ENCODE results near the gene PALMD. TPM values are rescaled to one million over a fixed set of nuclear protein-coding genes. Genes with fewer than 3 reads are reported as not detected.

The PALMD gene
- total and polyA plus RNA-seq, 2 of the 8 experiments (the other 6 are each of a cell fraction or from before 2014, with no cell fraction given): not detected

GRCh38 chr1:99704356-99704816 is 58.5 kb downstream of the PALMD start:
- Histone ChIP-seq H3K23me2 (ENCODE audit: low read depth, low read length) (no peaks in the 10 kb centered on the region), H3K4me1 (replicated peaks in 1 of 4; ENCODE audit: control insufficient read depth in 3 of 4, insufficient read depth in 4 of 4, low read length in 3 of 4) (no peaks in the 10 kb centered on the region), H4K91ac (replicated peaks; ENCODE audit: insufficient read length, low read length) (no peak overlapping the region), H3K79me1 (ENCODE audit: low read depth, low read length) (no peaks in the 10 kb centered on the region), H2BK20ac (ENCODE audit: low read length) (0 out of 2 replicates have a peak overlapping the region, but pooled peaks have one; percentile 41), H2BK12ac (ENCODE audit: low read depth, low read length) (no peak overlapping the region), H4K8ac (ENCODE audit: extremely low read depth, insufficient read depth, low read length) (no peak overlapping the region), H2BK15ac (ENCODE audit: low read length) (no peak overlapping the region), H3K79me2 (ENCODE audit: control insufficient read depth in 1 of 2, insufficient read depth in 2 of 2, low read length in 2 of 2) (no peaks in the 10 kb centered on the region), H2BK5ac (ENCODE audit: low read depth, low read length) (no peak overlapping the region), H3K14ac (ENCODE audit: insufficient read length) (no peak overlapping the region), H3K4ac (replicated peaks; ENCODE audit: insufficient read length, low read depth, low read length) (no peak overlapping the region), H4K5ac (ENCODE audit: insufficient read length, low read depth, low read length) (no peak overlapping the region), H3K56ac (replicated peaks; ENCODE audit: insufficient read length, low read depth, low read length) (no peak overlapping the region), H3K9me3 (ENCODE audit: insufficient read depth in 2 of 2, low read depth in 1 of 2, low read length in 1 of 2) (peaks cover 2 to 4% of the 10 kb centered on the region in 2 experiments; a peak in 1 of 4 replicates), H3K23ac (ENCODE audit: insufficient read length) (no peak overlapping the region), H3K27me3 (replicated peaks in 1 of 4; ENCODE audit: control insufficient read depth in 3 of 4, extremely low read depth in 1 of 4, insufficient read depth in 3 of 4, low read length in 3 of 4) (no peaks in the 10 kb centered on the region), H2BK120ac (replicated peaks; ENCODE audit: low read depth, low read length) (no peak overlapping the region), H3K27ac (ENCODE audit: low read depth, low read length) (no peak overlapping the region), H3K9ac (replicated peaks in 1 of 4; ENCODE audit: extremely low read depth in 1 of 4, low read depth in 3 of 4, low read length in 3 of 4) (no peak overlapping the region), H3K4me3 (ENCODE audit: extremely low read depth in 1 of 4, insufficient read depth in 2 of 4, low read depth in 3 of 4, low read length in 4 of 4) (no peak overlapping the region), H4K20me1 (replicated peaks in 1 of 2; ENCODE audit: control insufficient read depth in 1 of 2, insufficient read depth in 2 of 2, low read length in 2 of 2) (no peaks in the 10 kb centered on the region), H3K4me2 (ENCODE audit: insufficient read depth in 1 of 2, low read depth in 2 of 2, low read length in 2 of 2) (no peak overlapping the region), H2AK5ac (ENCODE audit: low read depth, low read length) (no peak overlapping the region), H3K18ac (ENCODE audit: extremely low read depth, low read length) (no peak overlapping the region), H2AFZ (ENCODE audit: low read length) (no peak overlapping the region), H3K36me3 (ENCODE audit: control insufficient read depth in 2 of 4, insufficient read depth in 4 of 4, low read length in 3 of 4) (no peaks in the 10 kb centered on the region)
- no peak for FAIRE-seq
- CTCF ChIA-PET (ENCODE audit: partially characterized antibody): interaction anchor here (0.6 to 4.3 kb wide), 15 partner anchors 12 to 705 kb away, joined by 3 to 24 read pairs (median 3); no protein-coding TSS in a partner anchor
- 92% methylated on average over 17 of the region's 17 CpGs; no CpG with 5 or more reads in 1 of the 2 experiments for WGBS, 2 experiments (ENCODE audit: extremely low coverage in 1 of 2, insufficient coverage in 1 of 2, insufficient read length in 1 of 2, insufficient replicate concordance in 2 of 2, low coverage in 1 of 2, low lambda C conversion rate in 2 of 2, missing lambda C conversion rate in 1 of 2)
- POLR2A ChIA-PET (ENCODE audit: partially characterized antibody): interaction anchor here (0.6 kb wide), 1 partner anchor 902 kb away, joined by 3 read pairs; no protein-coding TSS in a partner anchor
- no peak for DNase-seq (ENCODE audit: low read depth in 1 of 2, low spot score in 2 of 2)
- TF ChIP-seq RFX5 (IDR thresholded peaks at IDR 0.05; ENCODE audit: borderline replicate concordance, low read depth, low read length): no peak
